ENCODE results near the gene RPP25L.

RPP25L gene

DNA sequence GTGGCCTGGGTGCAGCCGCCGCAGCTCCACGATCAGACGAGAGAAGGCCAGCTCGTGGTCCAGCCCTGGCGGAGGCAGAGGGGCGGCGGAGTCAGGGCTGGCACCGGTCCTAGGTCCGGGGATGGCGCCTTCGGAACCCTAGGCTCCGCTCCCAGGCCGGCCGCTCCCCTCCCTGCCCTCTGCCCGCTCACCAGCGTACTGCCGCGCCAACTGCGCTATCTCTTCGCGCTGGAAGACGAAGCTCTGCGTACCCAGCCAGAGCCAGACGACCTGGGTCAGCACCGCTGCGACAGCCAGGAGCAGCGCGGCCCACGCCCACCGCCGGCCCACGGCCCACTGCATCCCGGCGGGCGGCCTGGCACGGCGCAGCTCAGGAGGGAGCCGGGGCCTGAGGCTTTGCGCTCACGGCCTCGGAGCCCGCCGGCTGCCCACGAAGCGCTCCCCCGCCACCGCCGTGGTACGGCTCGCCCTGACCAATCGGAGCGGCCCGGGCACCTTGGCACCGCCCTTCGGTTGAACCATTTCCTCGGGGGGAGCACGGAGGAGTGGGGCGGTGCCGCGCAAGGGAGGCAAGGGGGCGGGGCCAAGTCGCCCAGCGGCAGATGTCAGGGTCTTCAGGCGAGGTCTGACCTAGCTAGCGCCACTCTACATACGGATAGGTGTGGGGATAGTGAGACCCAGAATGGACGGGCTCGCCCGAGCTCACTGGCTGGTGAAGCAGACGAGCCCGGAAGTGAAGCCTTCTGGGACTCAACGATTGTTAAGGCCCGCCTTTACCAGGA is 25.6 kb upstream of the RPP25L start, which contains the start of gene SIGMAR1:
SIGMAR1 (minus strand) TSS at position 432 of the 782 bp plus-strand sequence; CDS start at position 342, 90 bp downstream.
- DNase-seq (ENCODE audit: low read depth, low spot score): peak; percentile 98

DNA sequence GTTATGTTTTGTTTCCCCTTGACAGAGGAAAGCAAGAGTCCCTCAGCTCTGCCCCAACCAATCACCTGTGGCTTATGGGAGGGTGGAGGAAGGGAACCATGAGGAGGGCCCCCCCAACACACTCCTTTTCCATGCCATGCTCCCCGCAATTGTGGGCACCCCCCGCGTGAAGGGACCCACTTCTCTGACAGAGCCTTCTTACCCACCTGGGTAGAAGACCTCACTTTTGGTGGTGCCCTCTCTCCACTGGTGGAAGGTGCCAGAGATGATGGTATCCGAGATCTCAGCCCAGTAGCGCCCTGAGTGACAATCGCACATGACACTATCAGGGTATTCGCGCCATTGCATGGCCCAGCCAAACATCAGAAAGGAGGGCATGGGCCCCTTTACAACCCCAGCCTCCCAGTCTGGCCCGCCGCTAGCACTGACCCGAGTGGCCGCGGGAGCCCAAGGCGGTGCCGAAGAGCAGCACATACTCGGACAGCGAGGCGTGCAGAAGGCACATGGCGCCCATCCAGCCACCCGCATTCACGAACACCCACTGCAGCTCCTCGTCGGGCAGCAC is 25.0 kb upstream of the RPP25L start:
- DNase-seq (ENCODE audit: low read depth, low spot score): no peak

- no peak for DNase-seq (ENCODE audit: low read depth, low spot score)
These were observed 23.7 kb upstream of the RPP25L start for GRCh38 chr9:34635556-34635955.

GRCh38 chr9:34634551-34635248 is 22.8 kb upstream of the RPP25L start:
- no peak for DNase-seq (ENCODE audit: low read depth, low spot score)

- peak; percentile 79 for DNase-seq (ENCODE audit: low read depth, low spot score)
These were observed 22.1 kb upstream of the RPP25L start for GRCh38 chr9:34633851-34634550.

DNA sequence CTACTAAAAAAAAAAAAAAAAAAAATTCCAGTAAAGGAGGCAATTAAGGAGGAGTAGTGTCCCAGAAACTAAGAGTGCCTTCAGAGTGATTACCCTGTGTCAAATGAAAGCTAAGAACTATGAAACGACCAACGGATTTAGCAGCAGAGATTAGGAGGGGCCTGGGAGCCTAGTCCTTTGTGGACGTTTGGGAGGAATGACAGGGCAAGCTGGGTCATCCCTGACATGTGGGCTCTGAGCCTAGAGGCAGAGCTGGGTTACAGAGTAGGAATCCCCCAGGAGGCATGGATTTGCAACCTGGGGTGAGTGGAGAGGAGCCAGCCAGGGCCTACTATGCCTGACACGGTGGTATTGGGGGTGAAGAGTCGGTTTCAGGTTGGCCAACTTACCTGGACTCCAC is 21.3 kb upstream of the RPP25L start:
- DNase-seq (ENCODE audit: low read depth, low spot score): no peak

GRCh38 chr9:34630402-34631154 is 18.7 kb upstream of the RPP25L start:
- DNase-seq (ENCODE audit: low read depth, low spot score): no peak

DNA sequence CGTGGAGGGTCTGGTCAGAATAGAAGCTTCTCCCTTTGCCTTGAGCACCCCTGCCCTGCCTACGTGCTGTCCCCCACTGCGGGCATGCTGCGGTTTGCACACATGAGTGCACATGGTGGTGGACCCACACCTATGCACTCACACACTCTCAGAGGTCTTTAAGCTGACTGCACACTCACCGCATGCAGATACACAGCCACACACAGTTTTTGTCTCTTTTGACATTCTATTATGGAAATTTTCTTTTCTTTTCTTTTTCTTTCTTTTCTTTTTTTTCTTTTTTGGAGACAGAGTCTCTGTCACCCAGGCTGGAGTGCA is 17.6 kb upstream of the RPP25L start:
- DNase-seq (ENCODE audit: low read depth, low spot score): no peak

GRCh38 chr9:34628656-34629490 is 17.0 kb upstream of the RPP25L start, which contains the start of gene ARID3C:
Gene ARID3C (minus strand): TSS chr9:34629066. CDS start chr9:34628014, 1,052 bp downstream.
- peak; percentile 59 for DNase-seq (ENCODE audit: low read depth, low spot score)

DNA sequence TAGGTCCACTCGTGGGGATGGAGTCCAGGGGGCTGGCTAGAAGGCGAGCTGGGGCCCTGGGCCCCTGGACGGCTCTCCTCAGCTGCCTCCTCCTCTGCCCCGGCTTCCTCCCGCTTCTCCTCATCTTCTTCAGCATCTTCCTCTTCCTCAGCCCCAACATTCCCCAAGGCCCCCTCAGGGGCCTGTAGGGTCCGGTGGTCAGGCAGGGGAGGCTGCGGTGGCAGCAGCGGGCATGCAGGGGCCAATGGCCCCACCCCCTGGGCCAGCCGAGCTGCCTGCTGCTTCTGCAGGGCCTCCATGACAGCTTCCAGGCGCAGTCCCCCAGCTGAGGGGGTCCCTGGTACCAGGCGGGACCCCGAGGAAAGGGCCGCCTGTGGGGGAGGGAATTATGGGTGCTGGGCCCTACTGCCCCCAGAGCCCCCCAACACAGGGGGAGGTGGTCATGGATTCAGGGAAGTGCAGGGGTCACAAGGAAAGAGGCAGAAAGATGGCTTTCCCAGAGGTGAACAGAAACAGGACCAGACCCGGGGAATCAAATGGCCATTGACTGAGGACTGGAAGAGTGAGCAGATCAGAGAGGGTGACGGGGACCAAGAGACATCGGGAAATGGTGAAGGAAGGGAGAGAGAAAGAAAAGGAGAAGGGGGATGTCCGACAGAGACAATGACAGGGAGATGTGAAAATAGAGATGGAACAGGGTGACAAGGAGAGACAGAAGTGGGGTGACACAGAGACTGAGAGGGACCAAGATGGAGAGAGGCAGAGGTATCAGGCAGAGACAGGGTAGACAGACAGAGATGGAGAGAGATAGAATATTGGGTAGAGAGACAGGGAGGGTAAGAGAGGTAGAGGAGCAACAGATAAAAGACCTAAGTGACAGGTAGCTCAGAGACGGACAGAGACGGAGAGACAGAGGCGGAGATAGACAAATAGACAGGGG is 16.1 kb upstream of the RPP25L start:
- DNase-seq (ENCODE audit: low read depth, low spot score): no peak

GRCh38 chr9:34625186-34625486 is 13.2 kb upstream of the RPP25L start:
- no peak for DNase-seq (ENCODE audit: low read depth, low spot score)

DNA sequence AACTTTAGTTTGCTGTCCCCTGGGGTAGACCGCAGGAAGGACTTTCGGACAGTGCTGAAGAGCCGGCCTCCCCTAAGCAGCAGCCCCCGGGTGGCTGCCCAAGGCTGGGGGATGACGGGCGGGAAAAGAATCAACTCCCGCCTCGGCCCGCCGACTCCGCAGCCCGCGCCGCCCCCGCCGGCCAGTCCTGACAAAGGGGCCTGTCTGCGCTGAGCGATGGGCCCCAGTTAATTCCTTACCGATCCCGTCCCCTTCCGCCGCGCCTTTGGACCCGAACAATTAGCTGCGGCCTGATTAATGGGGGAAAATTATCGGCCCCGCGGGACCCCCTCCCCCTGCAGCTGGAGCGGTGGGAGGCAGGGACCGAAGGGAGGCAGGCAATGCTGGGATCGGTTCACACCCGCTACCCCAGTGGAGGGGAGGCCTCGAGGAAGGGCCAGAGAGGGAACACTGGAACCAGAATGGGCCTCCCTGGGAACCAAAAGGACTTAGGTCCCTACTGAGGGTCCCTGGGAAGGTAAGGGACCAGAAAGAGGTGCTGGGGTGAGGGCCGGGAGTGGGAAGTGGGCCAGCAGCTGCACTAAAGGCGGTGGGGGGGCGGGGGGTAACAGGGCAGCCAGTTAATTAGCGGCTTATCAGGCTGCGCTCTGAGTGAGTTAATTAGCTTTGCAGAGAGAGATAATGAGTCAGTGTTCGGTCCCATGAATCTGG is 12.7 kb upstream of the RPP25L start:
- DNase-seq (ENCODE audit: low read depth, low spot score): no peak

- DNase-seq (ENCODE audit: low read depth, low spot score): no peak
These were observed 11.7 kb upstream of the RPP25L start for GRCh38 chr9:34623374-34624235.

DNA sequence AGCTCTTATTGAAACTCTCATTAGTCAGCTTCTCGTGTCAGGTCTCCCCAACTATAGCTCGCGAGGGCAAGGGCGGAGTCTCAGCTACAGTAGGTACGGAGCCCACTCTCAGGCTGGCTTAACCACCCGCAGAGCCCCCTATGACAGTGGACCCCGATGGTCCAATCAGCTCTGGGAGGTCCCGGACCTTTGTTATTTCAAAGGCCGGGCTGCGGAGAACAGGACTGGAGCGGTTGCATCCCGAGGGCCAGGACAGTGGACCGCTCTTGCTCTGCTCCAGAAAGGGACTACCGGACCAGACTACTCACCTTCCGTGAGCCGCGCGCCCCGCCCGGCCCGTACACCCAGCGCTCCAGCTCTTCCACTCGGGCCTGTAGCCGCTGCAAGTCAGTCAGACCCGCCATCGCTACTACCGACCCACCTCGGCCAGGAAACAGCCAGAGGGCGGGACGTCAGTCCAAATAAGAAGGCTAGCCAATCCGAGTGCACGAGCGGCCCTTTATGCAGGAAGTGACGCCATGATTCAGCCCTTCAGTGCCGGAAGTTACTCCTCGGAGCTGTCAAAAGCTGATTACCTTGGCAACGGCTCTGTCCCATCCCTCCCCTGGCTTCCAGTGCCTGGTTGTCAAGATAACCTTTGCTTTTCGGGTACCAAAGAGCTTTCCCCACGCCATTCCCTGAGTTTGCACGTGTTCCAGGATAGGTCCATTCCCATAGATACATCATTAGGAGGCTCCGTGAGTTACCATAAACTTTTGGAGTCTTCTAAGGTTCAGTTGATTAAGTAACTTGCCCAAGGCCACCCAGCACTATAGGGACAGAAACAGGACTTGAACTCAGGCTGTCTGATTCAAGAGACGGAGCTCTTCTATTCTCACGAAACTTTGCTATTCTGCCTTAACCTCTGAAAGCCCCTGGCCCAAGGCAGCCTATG is 8.4 kb upstream of the RPP25L start, which contains the start of gene DCTN3:
DCTN3 (minus strand) TSS at position 435 of the 934 bp plus-strand sequence; CDS start at position 404, 31 bp downstream.
- peak; percentile 97 for DNase-seq (ENCODE audit: low read depth, low spot score)

DNA sequence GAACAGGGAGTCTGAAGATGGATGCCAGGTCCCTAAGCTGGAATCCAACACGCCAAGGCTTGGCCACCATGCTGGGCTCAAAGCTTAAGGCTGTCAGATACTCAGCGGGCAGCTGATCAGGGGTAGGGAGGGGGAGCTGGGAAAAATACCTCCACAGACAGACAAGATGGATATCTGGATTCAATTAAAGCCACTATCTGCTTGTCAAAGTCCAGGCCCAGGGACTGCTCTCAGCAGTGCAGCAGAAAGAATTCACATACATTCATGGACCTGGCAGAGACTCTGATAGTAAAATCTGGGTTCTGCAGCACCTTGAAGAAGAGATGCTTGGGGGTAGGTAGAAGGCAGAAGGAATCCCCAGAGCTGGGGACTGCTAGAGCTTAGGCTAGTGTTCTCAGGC is 3.2 kb upstream of the RPP25L start:
- DNase-seq (ENCODE audit: low read depth, low spot score): no peak

GRCh38 chr9:34612788-34613390 is 992 bp upstream of the RPP25L start:
- DNase-seq (ENCODE audit: low read depth, low spot score): peak; percentile 88
